ENCODE measurements around the gene METTL21A.

GRCh38 chr2:207589143-207589542 lies 36.1 kb downstream of the METTL21A start:
- TF ChIP-seq CTCF (IDR thresholded peaks at IDR 0.05) (no peak), EP300 (IDR thresholded peaks at IDR 0.05) (no peak), POLR2AphosphoS5 (IDR thresholded peaks at IDR 0.05) (no peak), POLR2A (IDR thresholded peaks at IDR 0.05) (no peak)

All from upper lobe of left lung (tissue), 4 donors.